Progenitor cell of endocrine pancreas (in vitro differentiated cells): ENCODE results near the gene FBXL19. TPM values are rescaled to one million over a fixed set of nuclear protein-coding genes. Genes with fewer than 3 reads are reported as not detected.

Experiments used
- DNase-seq: peaks from one replicate; pipeline ENCODE4 v3.0.0; 2021; ENCODE audit warnings: low spot score; ENCODE audit not compliant: unreplicated experiment
- H3K27ac Mint-ChIP-seq: 2 replicates; pipeline ENCODE4 v1.8.0; 2021; ENCODE audit warnings: mild to moderate bottlenecking, moderate library complexity, mixed read lengths
- H3K27me3 Mint-ChIP-seq: 2 replicates; pipeline ENCODE4 v1.8.0; 2021; ENCODE audit warnings: mixed read lengths
- H3K36me3 Mint-ChIP-seq: 2 replicates; pipeline ENCODE4 v1.8.0; 2022; ENCODE audit warnings: mixed read lengths; ENCODE audit not compliant: insufficient read depth
- H3K4me1 Mint-ChIP-seq: 2 replicates; pipeline ENCODE4 v1.8.0; 2021; ENCODE audit warnings: low read depth, mixed read lengths
- H3K4me3 Mint-ChIP-seq: 2 replicates; pipeline ENCODE4 v1.8.0; 2021; ENCODE audit warnings: low read depth, mild to moderate bottlenecking, moderate library complexity, mixed read lengths
- H3K9me3 Mint-ChIP-seq: 2 replicates; pipeline ENCODE4 v1.8.0; 2021; ENCODE audit warnings: low read depth, mixed read lengths
- CTCF ChIP-seq: fragments of 200-600 bp; sonication (generic); IDR thresholded peaks from one replicate; pipeline ENCODE4 v1.5.0; 2021; ENCODE audit warnings: antibody characterized with exemption, mild to moderate bottlenecking; ENCODE audit not compliant: unreplicated experiment
- total RNA-seq: library from RNA; stranded (reverse); gene quantifications from 2 replicates; pipeline ENCODE4 v1.2.1, GENCODE V29; 2021

Gene FBXL19
- total RNA-seq, 1 donor from 2014 or later: 65.6 TPM

GRCh38 chr16:30921459-30921747, 2.0 kb upstream of the FBXL19 start:
- H3K9me3 Mint-ChIP-seq: no peaks in the 10 kb centered on the region
- H3K27ac Mint-ChIP-seq: peak overlapping the region; percentile 100
- no peaks in the 10 kb centered on the region for H3K36me3 Mint-ChIP-seq
- peak overlapping the region; percentile 97 for H3K4me3 Mint-ChIP-seq
- H3K4me1 Mint-ChIP-seq: peaks cover 8% of the 10 kb centered on the region
- no peak for TF ChIP-seq CTCF
- H3K27me3 Mint-ChIP-seq: no peaks in the 10 kb centered on the region
- DNase-seq: no peak

GRCh38 chr16:30921748-30922419, 1.5 kb upstream of the FBXL19 start:
- Mint-ChIP-seq H3K9me3 (no peaks in the 10 kb centered on the region), H3K27me3 (no peaks in the 10 kb centered on the region), H3K4me1 (peaks cover 8% of the 10 kb centered on the region), H3K4me3 (peak overlapping the region; percentile 97), H3K36me3 (peaks cover 2% of the 10 kb centered on the region), H3K27ac (peak overlapping the region; percentile 100)
- DNase-seq: peak; percentile 92
- TF ChIP-seq CTCF: peak; percentile 95

GRCh38 chr16:30922420-30922959, 882 bp upstream of the FBXL19 start:
- H3K4me1 Mint-ChIP-seq: peaks cover 8% of the 10 kb centered on the region
- H3K36me3 Mint-ChIP-seq: peaks cover 2% of the 10 kb centered on the region

GRCh38 chr16:30922960-30923535, 324 bp upstream of the FBXL19 start:
- no peaks in the 10 kb centered on the region for H3K27me3 Mint-ChIP-seq
- H3K4me3 Mint-ChIP-seq: peak overlapping the region; percentile 97
- H3K9me3 Mint-ChIP-seq: no peaks in the 10 kb centered on the region
- H3K27ac Mint-ChIP-seq: peak overlapping the region; percentile 100
- no peak for TF ChIP-seq CTCF
- peaks cover 2% of the 10 kb centered on the region for H3K36me3 Mint-ChIP-seq
- H3K4me1 Mint-ChIP-seq: peaks cover 8% of the 10 kb centered on the region
- peak; percentile 96 for DNase-seq

More at GRCh38 chr16:30922420-30922959, 882 bp upstream of the FBXL19 start:
- Mint-ChIP-seq H3K27ac (peak overlapping the region; percentile 100), H3K27me3 (no peaks in the 10 kb centered on the region), H3K4me3 (peak overlapping the region; percentile 97), H3K9me3 (no peaks in the 10 kb centered on the region)
- TF ChIP-seq CTCF: no peak
- DNase-seq: peak; percentile 99

GRCh38 chr16:30924076-30924912, 922 bp downstream of the FBXL19 start:
- no peaks in the 10 kb centered on the region for H3K9me3 Mint-ChIP-seq
- H3K27me3 Mint-ChIP-seq: no peaks in the 10 kb centered on the region
- peaks cover 2% of the 10 kb centered on the region for H3K36me3 Mint-ChIP-seq
- no peak for TF ChIP-seq CTCF
- DNase-seq: no peak
- H3K4me1 Mint-ChIP-seq: peaks cover 8% of the 10 kb centered on the region
- peak overlapping the region; percentile 79 for H3K4me3 Mint-ChIP-seq
- H3K27ac Mint-ChIP-seq: peak overlapping the region; percentile 30
